GM15510 (cell line): ENCODE data around the gene AP5B1.

ENCODE experiments used
- POLR2A ChIP-seq: IDR thresholded peaks from 3 replicates; pipeline ENCODE4 v1.6.1; 2011; ENCODE audit warnings: borderline replicate concordance; ENCODE audit not compliant: insufficient read length; ENCODE audit errors: extremely low read depth

AP5B1 gene

DNA sequence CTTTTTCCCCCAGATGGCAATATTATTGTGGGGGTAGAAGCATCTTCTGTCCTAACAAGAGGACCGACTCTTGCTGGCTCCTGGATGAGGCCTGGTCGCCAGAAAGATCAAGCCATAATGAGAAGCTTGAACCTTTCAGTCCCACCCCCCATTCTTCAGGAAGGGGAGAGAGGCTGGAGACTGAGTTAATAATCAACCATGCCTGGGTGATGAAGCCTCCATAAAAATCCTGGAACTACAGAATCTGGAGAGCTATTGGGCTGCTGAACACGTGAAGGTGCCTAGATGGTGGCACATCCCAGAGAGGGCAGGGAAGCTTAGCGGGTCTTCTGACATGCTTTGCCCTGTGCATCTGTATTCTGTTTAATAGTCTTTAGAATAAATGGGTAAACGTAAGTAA lies 16.3 kb downstream of the AP5B1 start:
- TF ChIP-seq POLR2A, result no peak

DNA sequence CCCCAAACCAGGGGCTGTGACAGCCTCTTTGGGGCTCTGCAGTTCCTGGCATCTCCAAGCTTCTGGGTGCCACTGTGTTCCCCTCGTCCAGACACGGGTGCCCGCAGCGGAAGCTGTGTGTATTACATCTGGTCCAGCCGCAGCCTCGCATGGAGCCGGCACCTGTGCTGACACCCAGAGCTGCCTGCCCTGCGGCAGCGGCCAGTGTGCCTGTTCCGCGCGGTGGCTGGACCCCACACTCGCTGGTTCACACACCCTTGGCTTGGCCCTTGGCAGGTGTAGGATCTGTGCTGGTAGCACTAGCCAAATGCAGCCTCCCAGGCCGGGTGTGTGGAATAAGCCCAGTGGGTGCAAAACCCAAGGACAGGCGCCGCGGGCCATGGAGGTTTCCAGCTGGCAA lies 35.7 kb downstream of the AP5B1 start:
- no peak for TF ChIP-seq POLR2A

- no peak for TF ChIP-seq POLR2A
These were observed 36.1 kb downstream of the AP5B1 start for GRCh38 chr11:65744699-65745042.

GRCh38 chr11:65744026-65744698 lies 36.6 kb downstream of the AP5B1 start:
- no peak for TF ChIP-seq POLR2A

- no peak for TF ChIP-seq POLR2A
These were observed 37.1 kb downstream of the AP5B1 start for GRCh38 chr11:65743681-65744025.

DNA sequence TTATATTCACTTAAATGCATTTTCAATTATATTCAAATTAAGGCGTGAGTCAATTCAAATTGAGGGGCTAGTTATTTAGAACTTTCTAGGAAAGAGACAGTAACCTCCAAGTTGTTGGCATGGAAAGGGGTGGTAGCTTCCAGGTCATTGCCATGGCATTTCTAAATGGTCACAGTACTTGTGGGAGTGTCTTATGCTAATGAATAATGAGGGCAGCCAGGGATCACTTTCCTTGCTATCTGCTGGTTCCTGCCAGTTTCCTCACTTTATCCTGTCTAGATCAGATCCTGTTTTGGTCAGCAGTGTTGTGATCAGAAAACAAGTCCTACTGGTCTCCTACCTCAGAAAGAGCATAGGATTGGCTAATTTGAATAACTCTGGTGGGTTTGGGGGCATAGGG lies 38.4 kb downstream of the AP5B1 start:
- no peak for TF ChIP-seq POLR2A

DNA sequence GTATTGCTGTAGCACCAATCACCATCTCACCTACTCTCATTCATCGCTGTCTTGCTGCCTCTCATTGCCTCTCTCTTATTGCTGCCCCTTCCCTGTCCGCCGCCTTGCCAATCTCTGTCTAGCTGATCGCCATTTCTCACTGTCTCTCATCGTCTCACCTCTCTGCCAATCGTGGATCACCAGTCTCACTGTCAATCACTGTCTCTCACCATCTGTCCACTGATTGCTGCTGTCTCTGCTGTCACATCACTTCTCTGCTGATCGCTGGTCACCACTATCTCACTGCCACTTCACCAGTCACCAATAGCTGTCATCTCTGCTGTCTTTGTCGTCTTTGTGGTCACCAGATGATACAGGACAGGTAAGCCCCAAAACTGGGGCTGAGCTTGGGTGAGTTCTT lies 39.6 kb downstream of the AP5B1 start:
- TF ChIP-seq POLR2A, result no peak

- no peak for TF ChIP-seq POLR2A
These were observed 41.8 kb downstream of the AP5B1 start for GRCh38 chr11:65739022-65739421.

DNA sequence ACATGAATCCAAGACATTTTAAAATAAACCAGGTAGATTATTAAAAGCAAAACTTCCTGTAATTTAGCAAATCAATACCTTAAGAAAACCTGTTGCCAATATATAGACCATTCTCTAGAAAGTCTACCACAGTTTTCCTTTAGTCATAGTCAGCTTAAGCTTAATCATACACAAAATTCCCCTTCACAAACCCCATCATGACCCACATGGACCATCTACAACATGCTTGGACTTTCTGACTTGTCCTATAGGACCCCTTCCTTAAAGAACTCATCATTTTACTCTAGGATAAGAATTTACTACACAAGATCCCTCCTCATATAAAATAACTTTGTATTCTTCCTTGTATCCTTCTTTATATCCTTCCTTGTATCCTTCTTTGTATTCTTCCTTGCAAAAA lies 44.0 kb downstream of the AP5B1 start:
- no peak for TF ChIP-seq POLR2A

- no peak for TF ChIP-seq POLR2A
These were observed 50.3 kb downstream of the AP5B1 start for GRCh38 chr11:65730461-65730860.

DNA sequence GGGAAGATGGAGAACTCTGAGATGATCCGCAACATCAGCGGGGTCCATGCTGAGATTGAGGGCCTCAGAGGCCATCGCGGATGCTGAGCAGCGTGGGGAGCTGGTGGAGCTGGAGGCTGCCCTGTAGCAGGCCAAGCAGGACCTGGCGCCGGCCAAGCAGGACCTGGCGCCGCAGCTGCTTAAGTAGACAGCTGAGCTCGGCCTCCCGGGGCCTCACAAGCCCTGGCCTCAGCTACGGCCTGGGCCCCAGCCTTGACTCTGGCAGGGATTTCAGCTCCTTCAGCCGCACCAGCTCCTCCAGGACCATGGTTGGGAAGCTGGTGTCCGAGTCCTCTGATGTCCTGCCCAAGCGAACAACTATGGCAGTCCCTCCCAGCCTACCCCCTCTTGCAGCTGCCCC lies 52.9 kb downstream of the AP5B1 start:
- TF ChIP-seq POLR2A, result no peak

- no peak for TF ChIP-seq POLR2A
These were observed 54.1 kb downstream of the AP5B1 start for GRCh38 chr11:65726660-65727059.
